ENCODE measurements around the gene SMARCA4. TPM values are rescaled to one million over a fixed set of nuclear protein-coding genes. Genes with fewer than 3 reads are reported as not detected.

The SMARCA4 gene
- total RNA-seq, 1 experiment from 2014 or later = 36.2 TPM

- peak overlapping the region; percentile 97 for H3K27ac ChIP-seq (ENCODE audit: low read length)
- peak; percentile 85 for ATAC-seq
- ChIA-PET POLR2A (interaction anchor here (1.6 kb wide), 1 partner anchor 55 kb away, joined by 4 read pairs; no protein-coding TSS in a partner anchor), CTCF (no interaction called here)
- H3K27me3 ChIP-seq (ENCODE audit: control insufficient read depth, insufficient read depth, low read length) = no peaks in the 10 kb centered on the region
- peaks cover 5% of the 10 kb centered on the region for H3K36me3 ChIP-seq (ENCODE audit: control insufficient read depth, insufficient read depth, low read length)
- no TSS peak for BruUV-seq (replicated peaks)
- no peaks in the 10 kb centered on the region for H3K9me3 ChIP-seq (ENCODE audit: control insufficient read depth, insufficient read depth, low read depth, low read length)
- TF ChIP-seq POLR2AphosphoS5 (IDR thresholded peaks at IDR 0.05; ENCODE audit: low read depth, low read length) = peak; percentile 69; the same call in 1 of the 2 replicates
- peak; percentile 77; the same call in 1 of the 2 replicates for TF ChIP-seq SIN3A (IDR thresholded peaks at IDR 0.05; ENCODE audit: borderline replicate concordance, insufficient read depth, low read depth, low read length)
- no peak for TF ChIP-seq CTCF (IDR thresholded peaks at IDR 0.05)
- no peak for TF ChIP-seq TCF7L2 (IDR thresholded peaks at IDR 0.05; ENCODE audit: low read depth, low read length)
- TF ChIP-seq, protein P1, sequence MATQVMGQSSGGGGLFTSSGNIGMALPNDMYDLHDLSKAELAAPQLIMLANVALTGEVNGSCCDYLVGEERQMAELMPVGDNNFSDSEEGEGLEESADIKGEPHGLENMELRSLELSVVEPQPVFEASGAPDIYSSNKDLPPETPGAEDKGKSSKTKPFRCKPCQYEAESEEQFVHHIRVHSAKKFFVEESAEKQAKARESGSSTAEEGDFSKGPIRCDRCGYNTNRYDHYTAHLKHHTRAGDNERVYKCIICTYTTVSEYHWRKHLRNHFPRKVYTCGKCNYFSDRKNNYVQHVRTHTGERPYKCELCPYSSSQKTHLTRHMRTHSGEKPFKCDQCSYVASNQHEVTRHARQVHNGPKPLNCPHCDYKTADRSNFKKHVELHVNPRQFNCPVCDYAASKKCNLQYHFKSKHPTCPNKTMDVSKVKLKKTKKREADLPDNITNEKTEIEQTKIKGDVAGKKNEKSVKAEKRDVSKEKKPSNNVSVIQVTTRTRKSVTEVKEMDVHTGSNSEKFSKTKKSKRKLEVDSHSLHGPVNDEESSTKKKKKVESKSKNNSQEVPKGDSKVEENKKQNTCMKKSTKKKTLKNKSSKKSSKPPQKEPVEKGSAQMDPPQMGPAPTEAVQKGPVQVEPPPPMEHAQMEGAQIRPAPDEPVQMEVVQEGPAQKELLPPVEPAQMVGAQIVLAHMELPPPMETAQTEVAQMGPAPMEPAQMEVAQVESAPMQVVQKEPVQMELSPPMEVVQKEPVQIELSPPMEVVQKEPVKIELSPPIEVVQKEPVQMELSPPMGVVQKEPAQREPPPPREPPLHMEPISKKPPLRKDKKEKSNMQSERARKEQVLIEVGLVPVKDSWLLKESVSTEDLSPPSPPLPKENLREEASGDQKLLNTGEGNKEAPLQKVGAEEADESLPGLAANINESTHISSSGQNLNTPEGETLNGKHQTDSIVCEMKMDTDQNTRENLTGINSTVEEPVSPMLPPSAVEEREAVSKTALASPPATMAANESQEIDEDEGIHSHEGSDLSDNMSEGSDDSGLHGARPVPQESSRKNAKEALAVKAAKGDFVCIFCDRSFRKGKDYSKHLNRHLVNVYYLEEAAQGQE (IDR thresholded peaks at IDR 0.05; ENCODE audit: insufficient read depth in 1 of 2, low read depth in 2 of 2, low read length in 1 of 2) = no peak
- peaks cover 41% of the 10 kb centered on the region for H3K4me1 ChIP-seq (ENCODE audit: control insufficient read depth, insufficient read depth, low read length)
- in situ Hi-C loops (cut with HindIII; ENCODE audit: low pct_unique_long_range_greater_than_20kb, low sequenced_read_pairs) (no loop called here), intact Hi-C loops (cut with micrococcal nuclease; ENCODE audit: unreplicated experiment) (no loop called here)
- H3K4me3 ChIP-seq (ENCODE audit: low read depth in 2 of 2, low read length in 2 of 2) = peak overlapping the region; percentile 82 to 95
- DNase-seq (ENCODE audit: low read depth, low spot score) = no peak
Observed at GRCh38 chr19:11090264-11090996, 129.6 kb downstream of the SMARCA4 start.

- peak overlapping the region; percentile 95 for H3K27ac ChIP-seq (ENCODE audit: low read length)
- TF ChIP-seq SIN3A (IDR thresholded peaks at IDR 0.05; ENCODE audit: borderline replicate concordance, insufficient read depth, low read depth, low read length) (no peak), TCF7L2 (IDR thresholded peaks at IDR 0.05; ENCODE audit: low read depth, low read length) (no peak), POLR2AphosphoS5 (IDR thresholded peaks at IDR 0.05; ENCODE audit: low read depth, low read length) (0 out of 2 replicates have a peak, but pooled peaks have one; percentile 6), CTCF (IDR thresholded peaks at IDR 0.05) (no peak)
- TF ChIP-seq, protein P1 (IDR thresholded peaks at IDR 0.05; ENCODE audit: insufficient read depth in 1 of 2, low read depth in 2 of 2, low read length in 1 of 2) = no peak
- intact Hi-C loops (cut with micrococcal nuclease; ENCODE audit: unreplicated experiment) = no loop called here
- ChIA-PET POLR2A (interaction anchor here (0.6 kb wide), 1 partner anchor 621 kb away, joined by 4 read pairs; no protein-coding TSS in a partner anchor), CTCF (no interaction called here)
- H3K36me3 ChIP-seq (ENCODE audit: control insufficient read depth, insufficient read depth, low read length) = peaks cover 5% of the 10 kb centered on the region
- peak overlapping the region; percentile 82 to 95 for H3K4me3 ChIP-seq (ENCODE audit: low read depth in 2 of 2, low read length in 2 of 2)
- in situ Hi-C loops (cut with HindIII; ENCODE audit: low pct_unique_long_range_greater_than_20kb, low sequenced_read_pairs) = no loop called here
- DNase-seq (ENCODE audit: low read depth, low spot score) (no peak), ATAC-seq (no peak)
- BruUV-seq (replicated peaks) = TSS peak; percentile 77
- no peaks in the 10 kb centered on the region for H3K27me3 ChIP-seq (ENCODE audit: control insufficient read depth, insufficient read depth, low read length)
- peaks cover 44% of the 10 kb centered on the region for H3K4me1 ChIP-seq (ENCODE audit: control insufficient read depth, insufficient read depth, low read length)
- no peaks in the 10 kb centered on the region for H3K9me3 ChIP-seq (ENCODE audit: control insufficient read depth, insufficient read depth, low read depth, low read length)
Observed at GRCh38 chr19:11090997-11091702, 130.3 kb downstream of the SMARCA4 start.

Measured in Panc1 (cell line).